Measurements from ENCODE around the gene CYBC1.

The CYBC1 gene

DNA sequence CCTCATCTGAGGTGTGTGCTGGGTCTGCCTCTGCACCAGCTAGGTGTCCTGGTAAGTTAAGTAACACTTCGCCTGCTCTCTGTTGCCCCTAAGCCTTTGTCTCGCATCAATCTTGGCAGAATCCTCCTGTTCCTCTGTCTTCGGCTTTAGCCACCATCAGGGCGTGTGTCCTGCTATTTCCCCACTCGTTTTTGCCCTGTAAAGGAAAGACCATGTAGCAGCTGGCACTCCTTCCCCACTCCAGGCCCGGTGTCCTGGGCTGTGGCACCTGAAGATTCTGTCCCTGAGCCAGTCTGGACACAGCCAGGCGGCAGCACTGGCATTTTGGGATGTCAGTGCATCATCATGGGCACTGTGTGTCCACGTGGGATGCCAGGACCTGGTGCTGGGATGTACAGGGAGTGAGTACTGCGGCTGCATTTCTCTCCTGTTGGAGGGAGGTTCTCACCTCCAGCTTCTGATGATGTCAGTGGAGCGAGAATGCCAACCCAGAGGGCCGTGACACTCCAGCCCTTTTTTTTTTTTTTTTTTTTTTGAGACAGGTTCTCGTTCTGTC is 42.8 kb upstream of the CYBC1 start:
- in situ Hi-C loops (cut with MboI; ENCODE audit: low sequenced_read_pairs, unreplicated experiment), result no loop called here
- no peak for DNase-seq (ENCODE audit: low spot score)
- no peak for TF ChIP-seq CTCF (IDR thresholded peaks at IDR 0.05; ENCODE audit: borderline replicate concordance, control extremely low read depth, extremely low read depth, insufficient read depth, missing control alignments)

- DNase-seq (ENCODE audit: low spot score), result no peak
- TF ChIP-seq CTCF (IDR thresholded peaks at IDR 0.05; ENCODE audit: borderline replicate concordance, control extremely low read depth, extremely low read depth, insufficient read depth, missing control alignments), result no peak
- in situ Hi-C loops (cut with MboI; ENCODE audit: low sequenced_read_pairs, unreplicated experiment), result no loop called here
Measured at GRCh38 chr17:82492643-82493225, 42.2 kb upstream of the CYBC1 start.

DNA sequence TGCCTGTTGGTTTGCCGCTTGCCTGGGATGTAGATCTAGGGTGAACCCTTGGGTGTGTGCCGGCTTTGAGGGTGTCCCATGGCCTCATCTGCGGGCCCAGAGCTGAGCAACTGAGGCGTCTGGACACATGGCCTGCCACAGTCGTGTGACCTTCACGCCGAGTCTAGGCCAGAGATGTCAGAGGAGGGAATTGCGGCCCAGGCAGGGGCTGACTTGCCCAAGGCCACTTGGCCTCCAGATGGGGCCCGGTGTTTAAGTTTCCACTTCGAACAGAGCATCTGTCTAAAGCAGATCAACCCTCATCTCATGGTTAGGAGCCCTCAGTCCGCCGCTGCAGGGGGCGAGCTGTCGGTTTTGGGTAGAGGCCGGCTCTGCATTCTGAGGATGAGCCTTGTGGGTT is 41.0 kb upstream of the CYBC1 start:
- no peak for TF ChIP-seq CTCF (IDR thresholded peaks at IDR 0.05; ENCODE audit: borderline replicate concordance, control extremely low read depth, extremely low read depth, insufficient read depth, missing control alignments)
- no peak for DNase-seq (ENCODE audit: low spot score)
- in situ Hi-C loops (cut with MboI; ENCODE audit: low sequenced_read_pairs, unreplicated experiment), result no loop called here

DNA sequence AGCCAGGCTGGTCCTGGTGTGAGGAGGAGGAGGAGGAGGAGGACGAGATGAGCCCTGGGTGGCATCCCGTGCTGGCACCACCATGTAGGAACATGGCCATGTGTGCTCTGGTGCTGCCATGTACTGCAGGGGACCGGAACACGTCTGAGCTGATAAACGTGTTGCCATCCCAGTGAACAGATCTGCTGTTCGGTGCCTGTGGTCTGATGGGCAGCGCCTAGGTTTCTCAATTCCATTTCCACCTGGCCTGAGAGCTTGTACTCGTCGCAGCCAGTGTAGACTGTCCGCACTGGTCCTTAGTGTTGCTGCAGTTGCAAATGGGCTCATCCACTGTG is 40.6 kb upstream of the CYBC1 start:
- in situ Hi-C loops (cut with MboI; ENCODE audit: low sequenced_read_pairs, unreplicated experiment), result no loop called here
- no peak for DNase-seq (ENCODE audit: low spot score)

DNA sequence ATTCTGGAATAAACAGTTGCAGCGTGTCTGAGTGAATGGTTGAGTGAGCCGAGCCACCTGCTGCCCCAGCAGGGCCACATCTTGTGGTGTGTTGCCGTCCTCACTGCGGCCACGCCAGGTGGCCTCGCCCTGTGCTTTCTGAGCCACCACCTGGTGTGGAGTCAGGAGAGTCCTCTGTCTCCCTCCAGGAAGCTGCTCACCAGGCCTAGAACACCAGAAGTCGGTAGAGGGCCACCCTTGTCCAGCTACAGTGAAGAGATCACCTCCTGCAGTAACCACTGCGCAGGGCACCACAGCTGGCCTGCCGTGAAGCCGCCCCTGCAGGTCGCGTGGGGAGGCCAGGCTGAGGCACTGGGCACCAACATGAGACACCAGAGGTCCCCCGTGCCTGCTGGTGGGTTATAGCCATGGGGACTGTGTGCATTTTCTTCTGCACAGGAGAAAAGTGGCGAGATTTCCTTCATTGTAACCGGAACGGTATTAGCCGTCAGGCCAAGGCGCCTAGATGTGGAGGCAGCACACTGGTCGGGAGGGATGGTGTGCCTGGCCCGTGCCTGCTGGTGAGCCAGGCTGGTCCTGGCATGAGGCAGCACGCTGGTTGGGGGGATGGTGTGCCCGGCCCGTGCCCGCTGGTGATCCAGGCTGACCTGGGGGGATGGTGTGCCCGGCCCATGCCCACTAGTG is 40.1 kb upstream of the CYBC1 start:
- in situ Hi-C loops (cut with MboI; ENCODE audit: low sequenced_read_pairs, unreplicated experiment), result no loop called here
- no peak for TF ChIP-seq CTCF (IDR thresholded peaks at IDR 0.05; ENCODE audit: borderline replicate concordance, control extremely low read depth, extremely low read depth, insufficient read depth, missing control alignments)

More for the DNA sequence above, 40.6 kb upstream of the CYBC1 start:
- no peak for TF ChIP-seq CTCF (IDR thresholded peaks at IDR 0.05; ENCODE audit: borderline replicate concordance, control extremely low read depth, extremely low read depth, insufficient read depth, missing control alignments)

DNA sequence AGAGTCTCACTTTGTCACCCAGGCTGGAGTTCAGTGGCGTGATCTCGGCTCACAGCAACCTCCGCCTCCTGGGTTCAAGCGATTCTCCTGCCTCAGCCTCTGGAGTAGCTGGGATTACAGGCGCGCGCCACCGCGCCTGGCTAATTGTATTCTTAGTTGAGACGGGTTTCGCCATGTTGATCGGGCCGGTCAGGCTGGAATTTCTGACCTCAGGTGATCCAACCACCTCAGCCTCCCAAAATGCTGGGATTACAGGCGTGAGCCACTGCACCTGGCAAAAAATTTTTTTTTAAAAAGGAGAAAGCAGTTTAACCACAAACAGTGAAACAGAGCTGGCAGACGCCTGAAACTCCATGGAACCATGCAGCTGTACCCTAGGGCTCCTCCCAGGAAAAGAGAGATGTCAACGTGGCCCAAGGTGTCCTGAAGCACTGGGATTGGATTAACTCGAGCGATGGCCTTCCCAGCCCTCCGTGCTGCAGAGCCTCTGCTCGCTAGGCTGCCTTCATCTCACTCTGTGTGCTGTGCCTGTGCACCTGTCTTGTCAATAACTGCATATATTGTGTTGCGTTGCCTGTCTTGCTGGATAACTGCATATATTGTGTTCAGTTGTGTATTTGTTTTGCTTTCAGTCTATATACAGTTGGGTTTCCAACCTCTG is 39.4 kb upstream of the CYBC1 start:
- in situ Hi-C loops (cut with MboI; ENCODE audit: low sequenced_read_pairs, unreplicated experiment), result no loop called here
- DNase-seq (ENCODE audit: low spot score), result no peak
- no peak for TF ChIP-seq CTCF (IDR thresholded peaks at IDR 0.05; ENCODE audit: borderline replicate concordance, control extremely low read depth, extremely low read depth, insufficient read depth, missing control alignments)

More for the DNA sequence above, 40.1 kb upstream of the CYBC1 start:
- no peak for DNase-seq (ENCODE audit: low spot score)

Measured in GM13976 (cell line).